ENCODE data around the gene SLIT2.

SLIT2 gene

GRCh38 chr4:20251796-20252655 is at the start of gene SLIT2:
Gene SLIT2, plus strand, starts transcription at chr4:20251905. Its CDS starts 1,911 bp downstream, at chr4:20253816.
- no peak for DNase-seq (ENCODE audit: low spot score)

GRCh38 chr4:20203508-20203907 is 48.2 kb upstream of the SLIT2 start:
- DNase-seq (ENCODE audit: low spot score), result no peak

- no peak for DNase-seq (ENCODE audit: low spot score)
Observed at GRCh38 chr4:20217521-20217920, 34.2 kb upstream of the SLIT2 start.

GRCh38 chr4:20217951-20218350 is 33.8 kb upstream of the SLIT2 start:
- DNase-seq (ENCODE audit: low spot score), result no peak

GRCh38 chr4:20219521-20219920 is 32.2 kb upstream of the SLIT2 start:
- no peak for DNase-seq (ENCODE audit: low spot score)

GRCh38 chr4:20237894-20238537 is 13.7 kb upstream of the SLIT2 start:
- DNase-seq (ENCODE audit: low spot score), result no peak

- DNase-seq (ENCODE audit: low spot score), result no peak
Observed at GRCh38 chr4:20248155-20248558, 3.5 kb upstream of the SLIT2 start.

- DNase-seq (ENCODE audit: low spot score), result no peak
Observed at GRCh38 chr4:20249333-20249732, 2.4 kb upstream of the SLIT2 start.

GRCh38 chr4:20251031-20251795 is 492 bp upstream of the SLIT2 start:
- no peak for DNase-seq (ENCODE audit: low spot score)

- DNase-seq (ENCODE audit: low spot score), result no peak
Observed at GRCh38 chr4:20252656-20253282, 1.1 kb downstream of the SLIT2 start.

GRCh38 chr4:20253283-20253734 is 1.6 kb downstream of the SLIT2 start:
- DNase-seq (ENCODE audit: low spot score), result no peak

GRCh38 chr4:20253735-20254409 is 2.2 kb downstream of the SLIT2 start:
- DNase-seq (ENCODE audit: low spot score), result no peak

GRCh38 chr4:20254511-20255250 is 3.0 kb downstream of the SLIT2 start:
- no peak for DNase-seq (ENCODE audit: low spot score)

GRCh38 chr4:20255251-20255586 is 3.5 kb downstream of the SLIT2 start:
- DNase-seq (ENCODE audit: low spot score), result no peak

GRCh38 chr4:20255823-20256222 is 4.1 kb downstream of the SLIT2 start:
- DNase-seq (ENCODE audit: low spot score), result no peak

GRCh38 chr4:20256381-20256881 is 4.7 kb downstream of the SLIT2 start:
- no peak for DNase-seq (ENCODE audit: low spot score)

GRCh38 chr4:20259707-20260106 is 8.0 kb downstream of the SLIT2 start:
- no peak for DNase-seq (ENCODE audit: low spot score)

GRCh38 chr4:20260821-20261220 is 9.1 kb downstream of the SLIT2 start:
- DNase-seq (ENCODE audit: low spot score), result no peak

- DNase-seq (ENCODE audit: low spot score), result no peak
Observed at GRCh38 chr4:20262221-20262620, 10.5 kb downstream of the SLIT2 start.

- DNase-seq (ENCODE audit: low spot score), result no peak
Observed at GRCh38 chr4:20264688-20265087, 13.0 kb downstream of the SLIT2 start.

- no peak for DNase-seq (ENCODE audit: low spot score)
Observed at GRCh38 chr4:20265726-20266125, 14.0 kb downstream of the SLIT2 start.
